GM18873 (cell line): ENCODE results near the gene LYVE1.

ENCODE experiments used
- ATAC-seq: cut with Tn5 transposase; IDR thresholded peaks from one replicate; pipeline ENCODE4 v1.9.1; 2021; ENCODE audit warnings: mild to moderate bottlenecking, moderate library complexity, moderate number of reproducible peaks; ENCODE audit not compliant: unreplicated experiment, low FRiP score

Gene LYVE1

GRCh38 chr11:10594407-10594806 lies 25.9 kb upstream of the LYVE1 start:
- ATAC-seq: no peak

- no peak for ATAC-seq
Measured at GRCh38 chr11:10592331-10592730, 23.9 kb upstream of the LYVE1 start.

GRCh38 chr11:10591741-10592140 lies 23.3 kb upstream of the LYVE1 start:
- ATAC-seq: no peak

GRCh38 chr11:10590218-10590915 lies 21.9 kb upstream of the LYVE1 start:
- no peak for ATAC-seq

- no peak for ATAC-seq
Measured at GRCh38 chr11:10588904-10589303, 20.4 kb upstream of the LYVE1 start.

GRCh38 chr11:10587995-10588394 lies 19.5 kb upstream of the LYVE1 start:
- no peak for ATAC-seq

- no peak for ATAC-seq
Measured at GRCh38 chr11:10587388-10587787, 18.9 kb upstream of the LYVE1 start.

GRCh38 chr11:10584071-10584501 lies 15.6 kb upstream of the LYVE1 start:
- ATAC-seq: no peak

GRCh38 chr11:10581481-10582019 lies 13.1 kb upstream of the LYVE1 start:
- ATAC-seq: no peak

- ATAC-seq: no peak
Measured at GRCh38 chr11:10580623-10581022, 12.2 kb upstream of the LYVE1 start.

GRCh38 chr11:10579700-10580099 lies 11.2 kb upstream of the LYVE1 start:
- ATAC-seq: no peak

- ATAC-seq: no peak
Measured at GRCh38 chr11:10576035-10576398, 7.6 kb upstream of the LYVE1 start.

GRCh38 chr11:10575346-10576034 lies 7.0 kb upstream of the LYVE1 start:
- no peak for ATAC-seq

- no peak for ATAC-seq
Measured at GRCh38 chr11:10573556-10573955, 5.1 kb upstream of the LYVE1 start.

GRCh38 chr11:10573028-10573427 lies 4.6 kb upstream of the LYVE1 start:
- ATAC-seq: no peak

GRCh38 chr11:10572533-10572932 lies 4.1 kb upstream of the LYVE1 start:
- ATAC-seq: no peak

- ATAC-seq: no peak
Measured at GRCh38 chr11:10567446-10567845, 1.0 kb downstream of the LYVE1 start.

GRCh38 chr11:10566257-10566957 lies 2.1 kb downstream of the LYVE1 start:
- ATAC-seq: no peak

GRCh38 chr11:10565493-10565892 lies 3.0 kb downstream of the LYVE1 start:
- no peak for ATAC-seq

- ATAC-seq: no peak
Measured at GRCh38 chr11:10564696-10565318, 3.7 kb downstream of the LYVE1 start.

GRCh38 chr11:10564030-10564429 lies 4.4 kb downstream of the LYVE1 start:
- no peak for ATAC-seq
